Measurements from ENCODE around the gene RAD17. TPM values are rescaled to one million over a fixed set of nuclear protein-coding genes. Genes with fewer than 3 reads are reported as not detected.

The RAD17 gene
- polyA plus RNA-seq, 2 of the 4 experiments (the other 2 are of a cell fraction): 13.3 to 24.3 TPM

- ATAC-seq (peak; percentile 99), DNase-seq (ENCODE audit: low read depth in 1 of 2, low spot score in 1 of 2) (peak; percentile 77 to 85), FAIRE-seq (no peak)
- peak; percentile 82 for TF ChIP-seq SMC3 (IDR thresholded peaks at IDR 0.05)
- TF ChIP-seq FOSL2 (IDR thresholded peaks at IDR 0.05): no peak
- no peak for TF ChIP-seq FOSL2 (CRISPR knock-in tag; IDR thresholded peaks at IDR 0.05)
- TF ChIP-seq ELK1 (IDR thresholded peaks at IDR 0.05; ENCODE audit: low read depth, low read length): no peak
- no peak for TF ChIP-seq CHD4 (IDR thresholded peaks at IDR 0.05; ENCODE audit: borderline replicate concordance)
- no peak for TF ChIP-seq MAZ (IDR thresholded peaks at IDR 0.05; ENCODE audit: borderline replicate concordance, low read depth, low read length)
- TF ChIP-seq HES2 (IDR thresholded peaks at IDR 0.05): no peak
- TF ChIP-seq EP300 (IDR thresholded peaks at IDR 0.05): no peak
- no peak for TF ChIP-seq RARB (CRISPR knock-in tag; IDR thresholded peaks at IDR 0.05)
- peak; percentile 56 to 85 for TF ChIP-seq RAD21 (conservative IDR thresholded peaks at IDR 0.05 in 1 of 2, IDR thresholded peaks at IDR 0.05 in 1 of 2)
- no peak for TF ChIP-seq RNF2 (IDR thresholded peaks at IDR 0.05; ENCODE audit: borderline replicate concordance, low read depth)
- peak in 1 of 2 experiments; percentile 69; a peak in 2 of 5 replicates for TF ChIP-seq JUN (IDR thresholded peaks at IDR 0.05)
- TF ChIP-seq EHMT2 (IDR thresholded peaks at IDR 0.05; ENCODE audit: low read depth): no peak
- no peak for TF ChIP-seq MAFK (IDR thresholded peaks at IDR 0.05; ENCODE audit: partially characterized antibody)
- TF ChIP-seq BCL3 (IDR thresholded peaks at IDR 0.05): 0 out of 3 replicates have a peak, but pooled peaks have one; percentile 24
- TF ChIP-seq RFX5 (IDR thresholded peaks at IDR 0.05): no peak
- no peak for TF ChIP-seq NPAS2 (CRISPR knock-in tag; IDR thresholded peaks at IDR 0.05; ENCODE audit: borderline replicate concordance)
- no peak for TF ChIP-seq CBX8 (IDR thresholded peaks at IDR 0.05)
- peak; percentile 60 for TF ChIP-seq USF2 (IDR thresholded peaks at IDR 0.05)
- TF ChIP-seq HOXB5 (CRISPR knock-in tag; IDR thresholded peaks at IDR 0.05): no peak
- no peak for TF ChIP-seq GATA3 (IDR thresholded peaks at IDR 0.05; ENCODE audit: borderline replicate concordance)
- peak; percentile 49 for TF ChIP-seq CTCF (IDR thresholded peaks at IDR 0.05)
- peak; percentile 72 for TF ChIP-seq MAX (IDR thresholded peaks at IDR 0.05)
- TF ChIP-seq PHF8 (IDR thresholded peaks at IDR 0.05; ENCODE audit: borderline replicate concordance, low read depth): peak; percentile 61
- TF ChIP-seq RCOR1 (IDR thresholded peaks at IDR 0.05; ENCODE audit: low read depth, low read length): no peak
- no peak for TF ChIP-seq TP53 (CRISPR knock-in tag; IDR thresholded peaks at IDR 0.05)
- no peak for TF ChIP-seq CHD2 (IDR thresholded peaks at IDR 0.05; ENCODE audit: low read length, partially characterized antibody)
- TF ChIP-seq FOSB (CRISPR knock-in tag; IDR thresholded peaks at IDR 0.05): no peak
- TF ChIP-seq MYC (IDR thresholded peaks at IDR 0.05; ENCODE audit: borderline replicate concordance, low read length): 0 out of 2 replicates have a peak, but pooled peaks have one; percentile 17
- peak; percentile 15; the same call in 1 of the 2 replicates for TF ChIP-seq POLR2A (IDR thresholded peaks at IDR 0.05; ENCODE audit: low read length)
- H3K9me3 ChIP-seq: no peaks in the 10 kb centered on the region
- H3K4me3 ChIP-seq: peak within 1 kb of the TSS; percentile 76
- ChIA-PET POLR2A (interaction anchor here (0.6 kb wide), 1 partner anchor 80 kb away, joined by 3 read pairs; no protein-coding TSS in a partner anchor), CTCF (interaction anchor here (0.7 to 1.3 kb wide), 4 partner anchors 16 to 82 kb away, joined by 3 to 4 read pairs (median 3); no protein-coding TSS in a partner anchor)
- WGBS (ENCODE audit: missing lambda C conversion rate): 2% methylated on average over 34 of the region's 78 CpGs
- H3K4me2 ChIP-seq: peak within 1 kb of the TSS; percentile 87
- H3K4me1 ChIP-seq: peaks cover 7% of the 10 kb centered on the region; the same call in 1 of the 3 replicates
- H3K27ac ChIP-seq: peak within 1 kb of the TSS; percentile 77 to 89
These were observed 45.4 kb downstream of the RAD17 start, which contains the start of gene MARVELD2 for GRCh38 chr5:69414885-69415583. TSS of gene MARVELD2 (plus strand) at chr5:69415116. CDS start at chr5:69419386, 4,270 bp downstream.
